ENCODE data around the gene UFD1. TPM values are rescaled to one million over a fixed set of nuclear protein-coding genes. Genes with fewer than 3 reads are reported as not detected.

UFD1 gene
- total and polyA plus RNA-seq, 12 donors: 31.5 to 79.4 (median 43.5) TPM

- no peak overlapping the region for H3K27ac ChIP-seq
- peaks cover 0 to 11% (median 0%) of the 10 kb centered on the region in 9 donors for H3K36me3 ChIP-seq
- no peaks in the 10 kb centered on the region for H3K9me3 ChIP-seq
- TF ChIP-seq CTCF (IDR thresholded peaks at IDR 0.05): no peak
- ATAC-seq (no peak), DNase-seq (no peak)
- intact Hi-C loops (cut with DNase I): loop anchor here in 2 of 10 donors (5.0 kb wide), 1 partner anchor 128 kb away; no protein-coding TSS in a partner anchor
- H3K4me3 ChIP-seq: no peak overlapping the region
- 97 to 99% methylated on average over 7 of the region's 7 CpGs for WGBS, 2 donors
- H3K27me3 ChIP-seq: no peaks in the 10 kb centered on the region
- H3K4me1 ChIP-seq: peaks cover 0 to 4% (median 0%) of the 10 kb centered on the region in 9 donors
Measured at GRCh38 chr22:19499236-19499879, 20.4 kb upstream of the UFD1 start.

GRCh38 chr22:19498866-19499190 is 19.8 kb upstream of the UFD1 start:
- H3K27ac ChIP-seq: no peak overlapping the region
- DNase-seq (no peak), ATAC-seq (peak in 1 of 8 donors; percentile 44)
- no peaks in the 10 kb centered on the region for H3K27me3 ChIP-seq
- intact Hi-C loops (cut with DNase I): loop anchor here in 2 of 10 donors (5.0 kb wide), 1 partner anchor 128 kb away; no protein-coding TSS in a partner anchor
- no peaks in the 10 kb centered on the region for H3K9me3 ChIP-seq
- H3K4me3 ChIP-seq: no peak overlapping the region
- peaks cover 0 to 4% (median 0%) of the 10 kb centered on the region in 9 donors for H3K4me1 ChIP-seq
- 94 to 96% methylated on average over 3 of the region's 3 CpGs for WGBS, 2 donors
- TF ChIP-seq CTCF (IDR thresholded peaks at IDR 0.05): no peak
- H3K36me3 ChIP-seq: peaks cover 0 to 16% (median 0%) of the 10 kb centered on the region in 9 donors

- peaks cover 0 to 16% (median 0%) of the 10 kb centered on the region in 9 donors for H3K36me3 ChIP-seq
- H3K27me3 ChIP-seq: no peaks in the 10 kb centered on the region
- no peaks in the 10 kb centered on the region for H3K9me3 ChIP-seq
- no peak for TF ChIP-seq CTCF (IDR thresholded peaks at IDR 0.05)
- H3K4me3 ChIP-seq: no peak overlapping the region
- DNase-seq (no peak), ATAC-seq (peak in 1 of 8 donors; percentile 12)
- peaks cover 0 to 4% (median 0%) of the 10 kb centered on the region in 9 donors for H3K4me1 ChIP-seq
- no peak overlapping the region for H3K27ac ChIP-seq
- intact Hi-C loops (cut with DNase I): loop anchor here in 2 of 10 donors (5.0 kb wide), 1 partner anchor 129 kb away; no protein-coding TSS in a partner anchor
- 96 to 97% methylated on average over 7 of the region's 7 CpGs for WGBS, 2 donors
Measured at GRCh38 chr22:19498154-19498865, 19.3 kb upstream of the UFD1 start.

GRCh38 chr22:19497245-19497644 is 18.3 kb upstream of the UFD1 start:
- no peak for DNase-seq
- no peak overlapping the region for H3K4me3 ChIP-seq
- no peak for TF ChIP-seq CTCF (IDR thresholded peaks at IDR 0.05)
- intact Hi-C loops (cut with DNase I): loop anchor here in 3 of 10 donors (2.0 to 5.0 kb wide), 2 partner anchors 130 to 134 kb away; no protein-coding TSS in a partner anchor
- peak in 4 of 8 donors; percentile 50 to 56 (median 53) for ATAC-seq
- no peaks in the 10 kb centered on the region for H3K9me3 ChIP-seq
- peaks cover 0 to 4% (median 0%) of the 10 kb centered on the region in 9 donors for H3K4me1 ChIP-seq
- no peaks in the 10 kb centered on the region for H3K27me3 ChIP-seq
- 34 to 41% methylated on average over 3 of the region's 3 CpGs for WGBS, 2 donors
- H3K36me3 ChIP-seq: peaks cover 0 to 16% (median 0%) of the 10 kb centered on the region in 9 donors
- H3K27ac ChIP-seq: no peak overlapping the region

All from heart right ventricle (tissue), 16 donors.